Stomach smooth muscle (tissue), 2 donors: ENCODE measurements around the gene KDM5B.
"Not testable (repeated sequence)": the region's sequence is repeated elsewhere in the genome, so short reads cannot be mapped to it uniquely, and the experiment has no call there.

Source experiments
- H3K27ac ChIP-seq: one replicate; pipeline ENCODE4 v1.7.0; 2013; ENCODE audit warnings: mild to moderate bottlenecking, low read length, inconsistent platforms
- H3K27me3 ChIP-seq, 2 donors: one replicate each; pipeline ENCODE4 v1.7.0; 2013; ENCODE audit warnings: low read length in 2 of 2; ENCODE audit not compliant: insufficient read depth in 2 of 2, control insufficient read depth in 1 of 2
- H3K36me3 ChIP-seq, 2 donors: one replicate each; pipeline ENCODE4 v1.7.0; 2013; ENCODE audit warnings: low read length in 2 of 2; ENCODE audit not compliant: control insufficient read depth in 2 of 2, insufficient read depth in 2 of 2
- H3K4me1 ChIP-seq: one replicate; pipeline ENCODE4 v1.7.0; 2013; ENCODE audit warnings: low read length; ENCODE audit not compliant: control insufficient read depth, insufficient read depth
- H3K4me3 ChIP-seq, 2 donors: one replicate each; pipeline ENCODE4 v1.7.0; 2013; ENCODE audit warnings: low read length in 2 of 2
- H3K9ac ChIP-seq, 2 donors: one replicate each; pipeline ENCODE4 v1.7.0; 2013; ENCODE audit warnings: low read length in 2 of 2, mild to moderate bottlenecking in 1 of 2
- H3K9me3 ChIP-seq, 2 donors: one replicate each; pipeline ENCODE4 v1.7.0; 2013; ENCODE audit warnings: low read length in 2 of 2; ENCODE audit not compliant: control insufficient read depth in 2 of 2
- donor health status: healthy.
- donor health status: Pancreatic carcinoma.

Gene KDM5B

GRCh38 chr1:202802998-202803932, 5.0 kb downstream of the KDM5B start:
- no peaks in the 10 kb centered on the region for H3K9me3 ChIP-seq
- no peak overlapping the region for H3K4me3 ChIP-seq
- peaks cover 4% of the 10 kb centered on the region for H3K4me1 ChIP-seq
- H3K27ac ChIP-seq: no peak overlapping the region
- H3K9ac ChIP-seq: no peak overlapping the region
- H3K36me3 ChIP-seq: peaks cover 0 to 2% of the 10 kb centered on the region in 2 donors
- no peaks in the 10 kb centered on the region for H3K27me3 ChIP-seq

- peaks cover 4% of the 10 kb centered on the region for H3K4me1 ChIP-seq
- no peak overlapping the region for H3K4me3 ChIP-seq
- no peak overlapping the region for H3K27ac ChIP-seq
- H3K27me3 ChIP-seq: no peaks in the 10 kb centered on the region
- H3K9ac ChIP-seq: no peak overlapping the region
- peaks cover 0 to 2% of the 10 kb centered on the region in 2 donors for H3K36me3 ChIP-seq
- no peaks in the 10 kb centered on the region for H3K9me3 ChIP-seq
Measured at GRCh38 chr1:202802034-202802433, 6.2 kb downstream of the KDM5B start.

- peaks cover 0 to 2% of the 10 kb centered on the region in 2 donors for H3K36me3 ChIP-seq
- H3K4me1 ChIP-seq: no peaks in the 10 kb centered on the region
- H3K27ac ChIP-seq: no peak overlapping the region
- H3K4me3 ChIP-seq: no peak overlapping the region
- H3K9me3 ChIP-seq: no peaks in the 10 kb centered on the region
- no peaks in the 10 kb centered on the region for H3K27me3 ChIP-seq
- no peak overlapping the region for H3K9ac ChIP-seq
Measured at GRCh38 chr1:202801175-202801574, 7.0 kb downstream of the KDM5B start.

GRCh38 chr1:202800742-202801141, 7.5 kb downstream of the KDM5B start:
- no peak overlapping the region for H3K4me3 ChIP-seq
- no peaks in the 10 kb centered on the region for H3K27me3 ChIP-seq
- no peaks in the 10 kb centered on the region for H3K9me3 ChIP-seq
- H3K9ac ChIP-seq: no peak overlapping the region
- no peak overlapping the region for H3K27ac ChIP-seq
- H3K36me3 ChIP-seq: peaks cover 0 to 2% of the 10 kb centered on the region in 2 donors
- no peaks in the 10 kb centered on the region for H3K4me1 ChIP-seq

- Histone ChIP-seq H3K9ac (no peak overlapping the region), H3K27me3 (no peaks in the 10 kb centered on the region), H3K4me1 (no peaks in the 10 kb centered on the region), H3K4me3 (no peak overlapping the region), H3K9me3 (no peaks in the 10 kb centered on the region), H3K27ac (no peak overlapping the region), H3K36me3 (peaks cover 0 to 2% of the 10 kb centered on the region in 2 donors)
Measured at GRCh38 chr1:202798792-202799331, 9.4 kb downstream of the KDM5B start.

GRCh38 chr1:202798260-202798659, 10.0 kb downstream of the KDM5B start:
- H3K4me1 ChIP-seq: no peaks in the 10 kb centered on the region
- H3K27ac ChIP-seq: no peak overlapping the region
- H3K27me3 ChIP-seq: no peaks in the 10 kb centered on the region
- no peak overlapping the region for H3K9ac ChIP-seq
- H3K36me3 ChIP-seq: peaks cover 0 to 2% of the 10 kb centered on the region in 2 donors
- no peaks in the 10 kb centered on the region for H3K9me3 ChIP-seq
- no peak overlapping the region for H3K4me3 ChIP-seq

GRCh38 chr1:202796670-202797069, 11.6 kb downstream of the KDM5B start:
- H3K27ac ChIP-seq: no peak overlapping the region
- H3K4me3 ChIP-seq: no peak overlapping the region
- H3K4me1 ChIP-seq: no peaks in the 10 kb centered on the region
- no peaks in the 10 kb centered on the region for H3K27me3 ChIP-seq
- no peaks in the 10 kb centered on the region for H3K9me3 ChIP-seq
- peaks cover 0 to 2% of the 10 kb centered on the region in 2 donors for H3K36me3 ChIP-seq
- no peak overlapping the region for H3K9ac ChIP-seq

GRCh38 chr1:202794931-202795330, 13.3 kb downstream of the KDM5B start:
- not testable (repeated sequence) for H3K27me3 ChIP-seq, H3K9me3 ChIP-seq

GRCh38 chr1:202794051-202794740, 14.0 kb downstream of the KDM5B start:
- H3K9ac ChIP-seq: no peak overlapping the region
- H3K36me3 ChIP-seq: peaks cover 0 to 2% of the 10 kb centered on the region in 2 donors
- H3K27ac ChIP-seq: no peak overlapping the region
- no peaks in the 10 kb centered on the region for H3K27me3 ChIP-seq
- H3K4me1 ChIP-seq: no peaks in the 10 kb centered on the region
- H3K9me3 ChIP-seq: no peaks in the 10 kb centered on the region
- no peak overlapping the region for H3K4me3 ChIP-seq

More at GRCh38 chr1:202794931-202795330, 13.3 kb downstream of the KDM5B start:
- not testable (repeated sequence) for H3K4me3 ChIP-seq, H3K36me3 ChIP-seq, H3K4me1 ChIP-seq, H3K9ac ChIP-seq, H3K27ac ChIP-seq

GRCh38 chr1:202791077-202791747, 17.0 kb downstream of the KDM5B start:
- Histone ChIP-seq H3K27ac (no peak overlapping the region), H3K36me3 (no peaks in the 10 kb centered on the region), H3K9me3 (no peaks in the 10 kb centered on the region), H3K4me1 (no peaks in the 10 kb centered on the region), H3K9ac (no peak overlapping the region), H3K4me3 (no peak overlapping the region), H3K27me3 (no peaks in the 10 kb centered on the region)
